GM12873 (cell line): ENCODE data around the gene TNFRSF8.

ENCODE experiments used
- TF ChIP-seq, protein P1 (sequence below): IDR thresholded peaks from 2 replicates; pipeline ENCODE4 v1.5.1; 2012; ENCODE audit warnings: low read depth, mild to moderate bottlenecking, moderate library complexity, low read length, control low read depth; ENCODE audit not compliant: insufficient read depth; ENCODE audit errors: missing control alignments

The TNFRSF8 gene

DNA sequence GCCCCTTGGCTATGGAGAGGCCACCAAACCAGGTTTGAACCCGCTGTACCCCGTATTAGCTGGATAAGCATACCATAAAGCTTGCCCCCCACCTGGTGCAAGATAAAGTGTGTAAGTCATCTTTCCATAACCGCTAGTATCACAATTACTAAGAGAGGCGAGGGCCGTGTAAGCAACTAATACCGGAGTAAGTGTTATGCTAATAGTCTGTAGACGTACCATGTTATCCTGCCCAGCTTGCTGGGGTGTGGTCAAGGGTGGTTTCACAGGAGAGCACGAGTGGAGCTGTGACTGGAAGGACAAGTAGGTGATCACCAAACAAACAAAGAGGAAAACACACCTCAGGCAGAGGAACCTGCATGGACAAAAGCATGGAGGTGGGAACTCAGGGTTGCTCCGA is 100.1 kb downstream of the TNFRSF8 start:
- TF ChIP-seq, protein P1, sequence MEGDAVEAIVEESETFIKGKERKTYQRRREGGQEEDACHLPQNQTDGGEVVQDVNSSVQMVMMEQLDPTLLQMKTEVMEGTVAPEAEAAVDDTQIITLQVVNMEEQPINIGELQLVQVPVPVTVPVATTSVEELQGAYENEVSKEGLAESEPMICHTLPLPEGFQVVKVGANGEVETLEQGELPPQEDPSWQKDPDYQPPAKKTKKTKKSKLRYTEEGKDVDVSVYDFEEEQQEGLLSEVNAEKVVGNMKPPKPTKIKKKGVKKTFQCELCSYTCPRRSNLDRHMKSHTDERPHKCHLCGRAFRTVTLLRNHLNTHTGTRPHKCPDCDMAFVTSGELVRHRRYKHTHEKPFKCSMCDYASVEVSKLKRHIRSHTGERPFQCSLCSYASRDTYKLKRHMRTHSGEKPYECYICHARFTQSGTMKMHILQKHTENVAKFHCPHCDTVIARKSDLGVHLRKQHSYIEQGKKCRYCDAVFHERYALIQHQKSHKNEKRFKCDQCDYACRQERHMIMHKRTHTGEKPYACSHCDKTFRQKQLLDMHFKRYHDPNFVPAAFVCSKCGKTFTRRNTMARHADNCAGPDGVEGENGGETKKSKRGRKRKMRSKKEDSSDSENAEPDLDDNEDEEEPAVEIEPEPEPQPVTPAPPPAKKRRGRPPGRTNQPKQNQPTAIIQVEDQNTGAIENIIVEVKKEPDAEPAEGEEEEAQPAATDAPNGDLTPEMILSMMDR, result no peak

DNA sequence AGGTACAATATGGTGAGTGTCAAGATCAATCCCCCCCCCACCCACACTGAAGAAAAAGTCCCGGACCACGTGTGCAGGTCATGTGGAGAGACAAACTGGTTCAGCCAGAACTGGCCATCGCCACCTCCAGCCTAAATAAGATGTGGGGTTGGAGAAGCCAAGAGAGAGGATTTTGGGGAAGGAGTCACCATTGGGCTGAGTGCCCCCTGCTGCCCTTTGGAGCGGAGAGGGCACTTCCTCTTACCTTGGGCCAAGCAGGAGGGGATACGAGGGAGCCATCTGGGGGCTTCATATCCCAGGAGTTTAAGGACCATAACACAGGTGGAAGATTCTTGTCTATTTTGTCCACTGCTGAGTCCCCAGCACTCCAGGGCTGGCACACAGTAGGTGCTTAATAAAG is 101.1 kb downstream of the TNFRSF8 start:
- TF ChIP-seq, protein P1, result no peak

DNA sequence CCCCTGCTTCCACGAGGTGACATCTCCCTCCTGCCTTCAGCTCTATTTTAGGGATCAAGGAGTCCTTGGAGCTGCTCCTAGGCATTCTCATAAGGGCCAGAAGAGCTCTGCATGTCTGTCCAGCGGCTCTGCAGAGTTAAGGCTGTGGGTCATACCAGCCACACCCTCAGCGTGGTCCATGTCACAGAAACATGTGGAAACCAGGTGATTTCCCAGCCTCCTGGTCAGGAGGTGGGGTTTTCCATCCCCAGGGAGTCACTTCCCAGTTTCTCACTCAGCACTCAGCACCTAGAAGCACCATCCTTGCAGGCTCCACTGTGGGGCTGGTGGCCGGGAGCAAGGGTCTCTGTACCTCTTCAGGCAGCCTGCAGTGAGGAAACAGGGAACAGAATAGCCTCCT is 102.2 kb downstream of the TNFRSF8 start:
- TF ChIP-seq, protein P1, result no peak

DNA sequence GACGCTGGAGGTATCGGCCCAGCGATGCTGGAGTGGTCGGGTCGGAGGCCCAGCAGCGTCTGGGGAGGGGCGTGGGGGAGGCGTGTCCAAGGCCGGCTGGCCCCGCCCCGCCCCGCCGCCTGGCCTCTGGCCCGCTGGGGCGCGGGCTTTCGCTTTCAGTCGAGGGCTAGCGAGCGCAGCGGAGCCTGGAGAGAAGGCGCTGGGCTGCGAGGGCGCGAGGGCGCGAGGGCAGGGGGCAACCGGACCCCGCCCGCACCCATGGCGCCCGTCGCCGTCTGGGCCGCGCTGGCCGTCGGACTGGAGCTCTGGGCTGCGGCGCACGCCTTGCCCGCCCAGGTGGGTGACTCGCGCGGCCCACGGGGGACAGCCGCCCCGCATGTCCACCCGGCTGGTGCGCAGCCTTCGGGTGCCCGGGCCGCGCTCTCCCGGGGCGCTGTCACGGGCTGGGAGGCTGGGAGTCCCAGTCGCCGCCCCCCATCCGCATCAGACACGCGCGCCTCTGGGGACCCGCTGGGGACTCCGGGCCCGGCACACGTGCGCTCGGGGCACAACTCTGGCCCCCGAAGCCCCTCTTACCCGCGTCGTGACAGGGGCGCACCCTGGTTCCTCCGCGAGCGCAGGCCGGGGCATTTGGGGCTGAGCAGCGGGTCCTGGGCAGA is 103.9 kb downstream of the TNFRSF8 start, which contains the start of gene TNFRSF1B:
Gene TNFRSF1B (plus strand): TSS at position 158 of the 659 bp plus-strand sequence. CDS start 101 bp downstream, at position 259.
- TF ChIP-seq, protein P1, result no peak

DNA sequence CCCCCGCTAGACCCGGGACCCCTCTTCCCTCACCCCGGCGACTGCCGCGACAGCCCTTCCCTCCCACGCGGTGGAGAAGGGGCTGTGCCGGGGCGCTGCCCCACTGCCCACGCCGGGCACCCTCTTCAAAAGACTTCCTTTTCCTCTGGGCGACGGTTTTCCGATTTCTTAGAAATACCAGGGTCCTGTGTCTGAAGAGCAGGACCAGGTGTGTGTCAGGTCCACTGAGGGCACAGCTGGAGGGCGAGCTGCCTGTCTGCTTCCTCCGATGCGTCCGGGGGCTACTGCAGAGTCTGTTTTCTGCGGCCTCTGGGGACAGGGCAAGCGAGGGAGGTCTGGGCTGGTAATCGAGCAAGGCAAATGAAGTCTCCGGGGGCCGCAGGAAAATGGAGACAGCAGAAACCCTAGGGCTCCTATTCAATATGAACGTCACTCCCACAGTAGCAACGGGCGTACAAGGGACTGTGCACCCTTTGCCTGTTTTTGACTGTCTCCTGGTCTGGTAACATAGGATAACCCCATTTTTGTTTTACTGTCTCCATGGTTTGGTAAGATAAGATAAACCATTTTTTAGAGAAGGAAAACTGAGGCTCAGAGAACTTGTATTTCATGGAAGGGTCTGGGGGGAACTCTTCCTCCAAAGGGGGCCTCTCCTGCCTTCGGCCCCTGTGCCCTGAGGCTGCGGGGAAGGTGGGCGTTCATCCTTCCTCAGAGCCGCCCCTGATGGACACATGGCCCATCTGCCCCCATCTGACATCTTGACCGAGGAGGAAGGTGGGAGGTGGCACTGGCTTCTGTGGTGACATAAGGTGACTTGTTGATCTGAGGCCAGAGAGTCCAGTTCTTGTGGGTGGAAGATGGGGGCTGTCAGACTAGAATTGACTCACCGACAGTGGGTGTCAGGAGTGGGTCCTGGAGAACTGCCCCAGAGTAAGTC is 104.7 kb downstream of the TNFRSF8 start:
- TF ChIP-seq, protein P1, result no peak

DNA sequence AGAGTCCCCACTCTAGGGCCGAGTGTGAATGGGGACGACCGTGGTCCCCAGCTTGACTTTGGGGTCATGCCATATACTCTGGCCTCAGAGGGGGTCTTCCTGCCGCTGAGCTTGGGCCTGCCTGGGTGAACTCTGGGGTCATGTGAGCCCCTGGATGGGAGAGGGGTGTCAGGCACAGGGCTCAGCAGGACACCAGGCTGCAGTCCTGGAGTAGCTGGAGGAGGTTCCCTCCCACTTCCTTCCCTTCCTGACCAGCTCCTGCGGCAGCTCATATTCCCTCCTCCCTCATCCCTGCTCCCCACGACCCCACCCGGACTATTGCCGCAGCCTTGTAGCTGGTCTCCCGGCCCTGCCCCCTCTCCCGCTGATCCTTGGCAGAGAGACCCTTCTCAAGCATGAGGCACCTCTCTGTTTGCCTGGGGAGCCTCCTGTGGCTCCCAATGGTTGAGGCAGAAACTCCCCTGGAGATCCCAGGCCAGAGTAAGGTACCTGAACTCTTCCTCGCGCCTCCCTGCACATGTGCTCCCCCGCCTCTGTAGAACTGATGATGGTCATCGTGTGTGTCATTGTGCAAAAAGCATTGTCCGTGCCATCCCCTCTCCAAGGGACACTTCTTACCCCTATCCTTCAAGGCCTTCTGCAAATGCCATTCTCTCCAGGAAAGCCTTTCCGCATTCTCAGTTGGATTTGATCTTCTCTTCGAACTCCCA is 105.5 kb downstream of the TNFRSF8 start:
- TF ChIP-seq, protein P1, result no peak
